Natural killer cell treated with Interleukin-12 subunit alpha and Interleukin-12 subunit beta and Interleukin-15 and Interleukin-18, amount 100 ng/mL, for 72 hours (primary cell): ENCODE data around the gene NELFE. TPM values are rescaled to one million over a fixed set of nuclear protein-coding genes. Genes with fewer than 3 reads are reported as not detected.
"Not testable (repeated sequence)": the region's sequence is repeated elsewhere in the genome, so short reads cannot be mapped to it uniquely, and the experiment has no call there.

Source experiments
- ATAC-seq, 2 donors: fragments of 150-1000 bp; cut with Tn5 transposase in 1 of 2; sonication (Bioruptor Pico), chemical (Tn5 transposase) in 1 of 2; 2 replicates each; pipeline ENCODE4 v1.10.0; 2021
- DNase-seq: peaks from one replicate; pipeline ENCODE4 v3.0.0; 2022; ENCODE audit warnings: low spot score
- H3K27ac Mint-ChIP-seq, 2 donors: 1 replicate in 1 of 2; 2 replicates in 1 of 2; pipeline ENCODE4 v1.8.0; 2022; ENCODE audit warnings: mixed read lengths in 2 of 2, mild to moderate bottlenecking in 1 of 2, moderate library complexity in 1 of 2
- H3K27me3 Mint-ChIP-seq, 2 donors: 1 replicate in 1 of 2; 2 replicates in 1 of 2; pipeline ENCODE4 v1.8.0; 2022; ENCODE audit warnings: mixed read lengths in 2 of 2
- H3K36me3 Mint-ChIP-seq: one replicate; pipeline ENCODE4 v1.8.0; 2022; ENCODE audit warnings: mixed read lengths
- H3K4me1 Mint-ChIP-seq, 2 donors: 1 replicate in 1 of 2; 2 replicates in 1 of 2; pipeline ENCODE4 v1.8.0; 2022; ENCODE audit warnings: low read depth in 2 of 2, mixed read lengths in 2 of 2, mild to moderate bottlenecking in 1 of 2
- H3K4me3 Mint-ChIP-seq: one replicate; pipeline ENCODE4 v1.8.0; 2022; ENCODE audit warnings: mixed read lengths
- H3K9me3 Mint-ChIP-seq: 2 replicates; pipeline ENCODE4 v1.8.0; 2022; ENCODE audit warnings: mixed read lengths
- total RNA-seq, 2 donors: library from RNA; stranded (reverse); gene quantifications; one replicate each; pipeline ENCODE4 v1.2.3, GENCODE V29; 2022

NELFE gene, protein sequence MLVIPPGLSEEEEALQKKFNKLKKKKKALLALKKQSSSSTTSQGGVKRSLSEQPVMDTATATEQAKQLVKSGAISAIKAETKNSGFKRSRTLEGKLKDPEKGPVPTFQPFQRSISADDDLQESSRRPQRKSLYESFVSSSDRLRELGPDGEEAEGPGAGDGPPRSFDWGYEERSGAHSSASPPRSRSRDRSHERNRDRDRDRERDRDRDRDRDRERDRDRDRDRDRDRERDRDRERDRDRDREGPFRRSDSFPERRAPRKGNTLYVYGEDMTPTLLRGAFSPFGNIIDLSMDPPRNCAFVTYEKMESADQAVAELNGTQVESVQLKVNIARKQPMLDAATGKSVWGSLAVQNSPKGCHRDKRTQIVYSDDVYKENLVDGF
- 10 to 100 TPM; 61.5 to 78.0 TPM for total RNA-seq

- no peaks in the 10 kb centered on the region for H3K27me3 Mint-ChIP-seq
- ATAC-seq = peak; percentile 99 to 100
- peaks cover 13% of the 10 kb centered on the region for H3K36me3 Mint-ChIP-seq
- no peaks in the 10 kb centered on the region for H3K9me3 Mint-ChIP-seq
- peaks cover 45 to 49% of the 10 kb centered on the region in 2 donors for H3K4me1 Mint-ChIP-seq
- DNase-seq = peak; percentile 99
- peak within 1 kb of the TSS; percentile 91 to 93 for H3K27ac Mint-ChIP-seq
- peak within 1 kb of the TSS; percentile 100 for H3K4me3 Mint-ChIP-seq
These were observed at the start of gene NELFE, which contains the start of gene SKIC2 for GRCh38 chr6:31958741-31959739. NELFE (minus strand) TSS chr6:31958971; CDS start chr6:31958446, 525 bp downstream. SKIC2 (plus strand) TSS chr6:31959175; CDS start chr6:31959193, 18 bp downstream.

- not testable (repeated sequence) for H3K27me3 Mint-ChIP-seq, H3K4me3 Mint-ChIP-seq, H3K36me3 Mint-ChIP-seq, H3K27ac Mint-ChIP-seq, H3K4me1 Mint-ChIP-seq, DNase-seq, ATAC-seq, H3K9me3 Mint-ChIP-seq
These were observed 49.3 kb upstream of the NELFE start for GRCh38 chr6:32008037-32008436.

- not testable (repeated sequence) for H3K27me3 Mint-ChIP-seq, H3K4me1 Mint-ChIP-seq, H3K9me3 Mint-ChIP-seq, H3K4me3 Mint-ChIP-seq, H3K36me3 Mint-ChIP-seq, ATAC-seq, H3K27ac Mint-ChIP-seq, DNase-seq
These were observed 48.3 kb upstream of the NELFE start for GRCh38 chr6:32007086-32007485.

DNA sequence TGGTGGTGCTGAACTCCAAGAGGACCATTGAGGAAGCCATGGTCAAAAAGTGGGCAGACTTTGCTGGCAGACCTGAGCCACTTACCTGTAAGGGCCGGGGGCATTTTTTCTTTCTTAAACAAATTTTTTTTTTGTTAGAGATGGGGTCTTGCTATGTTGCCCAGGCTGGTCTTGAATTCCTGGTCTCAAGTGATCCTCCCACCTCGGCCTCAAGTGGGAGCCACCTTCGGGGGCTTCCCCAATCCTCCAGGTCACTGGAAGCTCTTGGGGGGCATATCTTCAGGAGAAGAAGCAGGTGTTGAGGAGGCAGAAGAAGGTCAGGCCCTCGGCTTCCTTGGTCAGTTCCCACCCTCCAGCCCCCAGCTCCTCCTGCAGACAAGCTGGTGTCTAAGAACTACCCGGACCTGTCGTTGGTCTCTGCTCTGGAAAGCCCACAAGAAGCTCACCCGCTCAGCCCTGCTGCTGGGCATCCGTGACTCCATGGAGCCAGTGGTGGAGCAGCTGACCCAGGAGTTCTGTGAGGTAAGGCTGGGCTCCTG lies 47.3 kb upstream of the NELFE start:
- H3K36me3 Mint-ChIP-seq, H3K27me3 Mint-ChIP-seq, H3K4me1 Mint-ChIP-seq, H3K4me3 Mint-ChIP-seq, ATAC-seq, H3K27ac Mint-ChIP-seq, H3K9me3 Mint-ChIP-seq: not testable (repeated sequence)
- peak; percentile 50 for DNase-seq

DNA sequence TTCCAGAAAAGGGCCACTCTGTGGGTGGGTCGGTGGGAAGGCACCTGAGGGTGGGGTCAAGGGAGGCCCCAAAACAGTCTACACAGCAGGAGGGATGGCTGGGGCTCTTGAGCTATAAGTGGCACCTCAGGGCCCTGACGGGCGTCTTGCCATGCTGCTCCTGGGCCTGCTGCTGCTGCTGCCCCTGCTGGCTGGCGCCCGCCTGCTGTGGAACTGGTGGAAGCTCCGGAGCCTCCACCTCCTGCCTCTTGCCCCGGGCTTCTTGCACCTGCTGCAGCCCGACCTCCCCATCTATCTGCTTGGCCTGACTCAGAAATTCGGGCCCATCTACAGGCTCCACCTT lies 46.7 kb upstream of the NELFE start:
- H3K4me1 Mint-ChIP-seq, H3K36me3 Mint-ChIP-seq, ATAC-seq, H3K4me3 Mint-ChIP-seq, H3K9me3 Mint-ChIP-seq, H3K27me3 Mint-ChIP-seq, DNase-seq, H3K27ac Mint-ChIP-seq: not testable (repeated sequence)

DNA sequence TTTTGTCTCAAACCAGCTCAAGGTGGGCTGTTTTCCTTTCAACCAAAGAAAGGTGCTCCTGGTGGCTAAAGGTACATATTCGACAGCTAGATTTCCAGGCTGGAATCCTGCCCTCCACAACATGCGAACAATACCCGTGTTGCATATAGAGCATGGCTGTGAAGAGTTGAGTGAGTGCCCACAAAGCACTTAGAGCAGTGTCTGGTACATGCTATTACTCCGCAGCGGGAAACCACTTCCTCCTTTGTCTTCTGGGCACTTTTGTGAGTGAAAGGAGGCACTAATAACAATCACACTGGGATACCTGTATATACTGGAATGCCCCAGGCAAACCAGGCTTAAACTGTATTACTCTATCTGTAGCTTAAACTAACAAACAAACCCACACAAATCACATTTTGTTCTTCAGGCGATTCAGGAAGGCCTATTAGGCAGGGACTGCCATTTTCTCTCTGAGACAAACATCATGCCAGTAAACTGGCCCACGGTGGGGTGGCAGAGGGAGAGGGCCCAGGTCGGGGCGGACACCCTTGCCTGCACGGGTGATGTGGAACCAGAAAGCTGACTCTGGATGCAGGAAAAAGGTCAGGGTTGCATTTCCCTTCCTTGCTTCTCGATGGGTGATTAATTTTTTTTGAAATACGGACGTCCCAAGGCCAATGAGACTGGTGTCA lies 46.2 kb upstream of the NELFE start:
- H3K27me3 Mint-ChIP-seq = not testable (repeated sequence)

GRCh38 chr6:32004393-32004792 lies 45.6 kb upstream of the NELFE start:
- not testable (repeated sequence) for H3K4me1 Mint-ChIP-seq, H3K9me3 Mint-ChIP-seq

More for the DNA sequence above, 46.2 kb upstream of the NELFE start:
- H3K9me3 Mint-ChIP-seq, H3K4me1 Mint-ChIP-seq, H3K36me3 Mint-ChIP-seq, H3K4me3 Mint-ChIP-seq, DNase-seq: not testable (repeated sequence)
- peak overlapping the region in 1 of 2 donors; percentile 14 for H3K27ac Mint-ChIP-seq
- peak; percentile 61 to 66 for ATAC-seq

DNA sequence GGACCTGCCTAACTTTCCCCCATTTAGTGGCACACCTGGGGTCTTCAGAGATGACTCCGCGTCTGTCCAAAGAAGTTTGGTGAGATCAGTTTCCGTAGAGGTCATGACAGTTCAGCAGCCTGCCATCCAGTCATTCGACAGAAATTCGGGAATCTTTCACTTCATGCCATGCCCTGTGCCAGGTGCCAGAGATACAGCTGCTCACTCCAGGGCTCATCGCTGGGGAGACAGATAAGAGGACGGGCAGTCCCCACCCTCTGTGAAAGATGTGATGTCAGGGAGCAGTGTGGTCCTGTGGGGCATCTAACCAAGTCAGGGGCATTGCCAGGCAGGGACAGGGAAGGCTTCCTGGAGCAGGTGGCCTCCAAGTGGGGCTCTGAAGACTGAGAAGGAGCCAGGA lies 44.5 kb upstream of the NELFE start:
- not testable (repeated sequence) for H3K36me3 Mint-ChIP-seq, H3K27ac Mint-ChIP-seq, H3K4me3 Mint-ChIP-seq, ATAC-seq, H3K27me3 Mint-ChIP-seq, H3K4me1 Mint-ChIP-seq, DNase-seq, H3K9me3 Mint-ChIP-seq

More at GRCh38 chr6:32004393-32004792, 45.6 kb upstream of the NELFE start:
- H3K4me3 Mint-ChIP-seq, H3K27me3 Mint-ChIP-seq, ATAC-seq, H3K27ac Mint-ChIP-seq, DNase-seq, H3K36me3 Mint-ChIP-seq: not testable (repeated sequence)

DNA sequence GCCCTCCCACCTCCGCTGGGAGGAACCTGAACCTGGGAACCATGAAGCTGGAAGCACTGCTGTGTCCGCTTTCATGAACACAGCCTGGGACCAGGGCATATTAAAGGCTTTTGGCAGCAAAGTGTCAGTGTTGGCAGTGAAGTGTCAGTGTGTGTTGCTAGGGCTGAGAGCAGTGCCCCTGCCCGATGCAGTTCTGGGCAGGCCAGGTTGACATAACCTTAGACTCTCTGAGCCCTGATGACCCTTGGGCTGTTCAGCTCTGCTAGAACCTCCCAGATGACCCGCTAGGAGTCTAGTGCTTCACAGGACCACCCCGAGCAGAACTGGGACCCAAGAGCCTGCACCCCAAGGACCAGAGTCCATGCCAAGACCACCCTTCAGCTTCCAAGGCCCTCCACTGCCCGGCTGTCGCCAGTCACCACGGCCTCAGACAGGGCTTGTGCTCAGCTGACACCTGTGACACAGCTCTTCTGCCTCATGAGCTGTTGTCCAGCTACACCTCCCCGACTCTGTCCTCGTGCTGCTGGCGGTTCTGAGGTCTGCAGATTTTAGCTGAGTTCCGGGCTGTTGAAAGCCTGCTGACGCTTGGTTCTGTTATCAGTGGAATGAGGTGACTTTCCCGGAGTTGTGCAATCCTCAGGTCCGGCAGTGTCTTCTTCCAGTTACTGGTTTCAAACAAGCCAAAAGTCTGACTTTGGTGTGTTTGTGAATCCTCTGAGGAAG lies 43.9 kb upstream of the NELFE start:
- not testable (repeated sequence) for H3K36me3 Mint-ChIP-seq, H3K4me3 Mint-ChIP-seq, DNase-seq, H3K27me3 Mint-ChIP-seq, H3K9me3 Mint-ChIP-seq, H3K27ac Mint-ChIP-seq, H3K4me1 Mint-ChIP-seq
- ATAC-seq = peak in 1 of 2 donors; percentile 29

DNA sequence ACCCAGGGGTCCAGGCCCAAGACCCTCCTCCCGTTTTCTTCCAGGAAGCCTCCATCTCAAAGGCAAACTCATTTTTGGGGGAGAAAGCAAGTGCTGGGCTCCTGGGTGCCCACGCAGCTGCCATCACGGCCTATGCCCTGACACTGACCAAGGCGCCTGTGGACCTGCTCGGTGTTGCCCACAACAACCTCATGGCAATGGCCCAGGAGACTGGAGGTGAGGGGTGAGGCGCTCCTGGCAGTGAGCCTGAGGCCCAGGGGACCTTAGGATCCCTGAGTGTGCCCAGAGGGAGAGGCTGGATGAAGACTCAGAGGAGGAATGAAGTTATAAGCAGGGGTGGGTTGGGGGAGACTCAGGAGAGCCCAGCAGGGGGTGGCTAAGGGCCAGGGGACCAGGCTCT lies 37.6 kb upstream of the NELFE start:
- DNase-seq, ATAC-seq, H3K4me3 Mint-ChIP-seq, H3K9me3 Mint-ChIP-seq, H3K27ac Mint-ChIP-seq, H3K4me1 Mint-ChIP-seq, H3K36me3 Mint-ChIP-seq, H3K27me3 Mint-ChIP-seq: not testable (repeated sequence)

DNA sequence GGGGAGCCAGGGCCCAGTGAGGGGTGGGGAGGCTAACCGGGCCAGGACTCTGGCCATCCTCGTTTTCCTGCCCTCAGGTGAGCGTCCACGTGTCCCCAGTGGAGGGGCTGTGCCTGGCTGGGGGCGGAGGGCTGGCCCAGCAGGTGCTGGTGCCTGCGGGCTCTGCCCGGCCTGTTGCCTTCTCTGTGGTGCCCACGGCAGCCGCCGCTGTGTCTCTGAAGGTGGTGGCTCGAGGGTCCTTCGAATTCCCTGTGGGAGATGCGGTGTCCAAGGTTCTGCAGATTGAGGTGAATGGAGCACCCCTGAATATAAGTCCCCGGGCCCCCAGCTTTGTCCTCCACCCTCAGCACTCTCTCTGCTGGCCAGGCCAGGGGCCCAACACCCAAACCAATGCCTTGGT lies 35.6 kb upstream of the NELFE start:
- H3K4me3 Mint-ChIP-seq, H3K4me1 Mint-ChIP-seq, H3K27ac Mint-ChIP-seq, H3K27me3 Mint-ChIP-seq, DNase-seq, ATAC-seq, H3K36me3 Mint-ChIP-seq, H3K9me3 Mint-ChIP-seq: not testable (repeated sequence)

DNA sequence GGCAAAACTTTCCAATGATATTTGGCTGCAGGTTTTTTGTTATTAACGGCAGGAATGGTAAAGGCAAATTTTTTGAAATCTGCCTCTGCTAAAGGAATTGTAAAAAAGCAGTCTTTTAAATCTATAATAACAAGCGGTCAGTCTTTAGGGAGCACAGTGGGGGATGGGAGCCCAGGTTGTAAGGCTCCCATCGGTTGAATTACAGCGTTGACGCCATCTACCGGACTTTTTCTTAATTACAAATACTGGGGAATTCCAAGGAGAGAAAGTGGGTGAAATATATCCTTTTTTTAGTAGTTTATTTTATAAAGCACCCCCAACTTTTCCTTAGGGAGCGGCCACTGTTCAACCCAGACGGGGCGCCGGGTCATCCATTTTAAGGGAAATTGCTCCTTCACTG lies 30.6 kb upstream of the NELFE start:
- H3K27me3 Mint-ChIP-seq, H3K27ac Mint-ChIP-seq, DNase-seq, H3K36me3 Mint-ChIP-seq, ATAC-seq, H3K4me3 Mint-ChIP-seq, H3K9me3 Mint-ChIP-seq, H3K4me1 Mint-ChIP-seq: not testable (repeated sequence)

GRCh38 chr6:31981744-31982143 lies 23.0 kb upstream of the NELFE start, which contains the start of gene C4A:
C4A (plus strand) TSS chr6:31982057; CDS start chr6:31982108, 51 bp downstream.
- not testable (repeated sequence) for H3K4me3 Mint-ChIP-seq, DNase-seq, H3K27ac Mint-ChIP-seq, H3K9me3 Mint-ChIP-seq, H3K4me1 Mint-ChIP-seq, H3K36me3 Mint-ChIP-seq, H3K27me3 Mint-ChIP-seq
- ATAC-seq = peak in 1 of 2 donors; percentile 20
